ENCODE measurements around the gene ADA. TPM values are rescaled to one million over a fixed set of nuclear protein-coding genes. Genes with fewer than 3 reads are reported as not detected.
A peak's percentile ranks its signal among the peaks of the same experiment; 100 is the strongest.

Gene ADA
- total RNA-seq, 1 donor from 2014 or later: 177 TPM

GRCh38 chr20:44648579-44648978, 2.9 kb downstream of the ADA start:
- Mint-ChIP-seq H3K27me3 (ENCODE audit: unreplicated experiment) (no peaks in the 10 kb centered on the region), H3K36me3 (ENCODE audit: unreplicated experiment) (no peaks in the 10 kb centered on the region), H3K27ac (ENCODE audit: unreplicated experiment) (peak overlapping the region; percentile 87), H3K4me1 (ENCODE audit: unreplicated experiment) (peaks cover 78% of the 10 kb centered on the region), H3K9me3 (ENCODE audit: unreplicated experiment) (no peaks in the 10 kb centered on the region), H3K4me3 (ENCODE audit: unreplicated experiment) (peak overlapping the region; percentile 82)
- DNase-seq (ENCODE audit: extremely low spot score, unreplicated experiment): no peak
- no peak for TF ChIP-seq CTCF (IDR thresholded peaks at IDR 0.05)

- peak overlapping the region; percentile 87 for H3K27ac Mint-ChIP-seq (ENCODE audit: unreplicated experiment)
- H3K9me3 Mint-ChIP-seq (ENCODE audit: unreplicated experiment): no peaks in the 10 kb centered on the region
- peaks cover 78% of the 10 kb centered on the region for H3K4me1 Mint-ChIP-seq (ENCODE audit: unreplicated experiment)
- H3K27me3 Mint-ChIP-seq (ENCODE audit: unreplicated experiment): no peaks in the 10 kb centered on the region
- H3K4me3 Mint-ChIP-seq (ENCODE audit: unreplicated experiment): no peak overlapping the region
- no peak for DNase-seq (ENCODE audit: extremely low spot score, unreplicated experiment)
- TF ChIP-seq CTCF (IDR thresholded peaks at IDR 0.05): no peak
- no peaks in the 10 kb centered on the region for H3K36me3 Mint-ChIP-seq (ENCODE audit: unreplicated experiment)
Measured at GRCh38 chr20:44648068-44648467, 3.4 kb downstream of the ADA start.

- Mint-ChIP-seq H3K36me3 (ENCODE audit: unreplicated experiment) (no peaks in the 10 kb centered on the region), H3K9me3 (ENCODE audit: unreplicated experiment) (no peaks in the 10 kb centered on the region), H3K4me1 (ENCODE audit: unreplicated experiment) (peaks cover 84% of the 10 kb centered on the region), H3K4me3 (ENCODE audit: unreplicated experiment) (peak overlapping the region; percentile 44), H3K27me3 (ENCODE audit: unreplicated experiment) (no peaks in the 10 kb centered on the region), H3K27ac (ENCODE audit: unreplicated experiment) (peak overlapping the region; percentile 87)
- DNase-seq (ENCODE audit: extremely low spot score, unreplicated experiment): no peak
- TF ChIP-seq CTCF (IDR thresholded peaks at IDR 0.05): no peak
Measured at GRCh38 chr20:44646641-44647274, 4.7 kb downstream of the ADA start.

- peaks cover 87% of the 10 kb centered on the region for H3K4me1 Mint-ChIP-seq (ENCODE audit: unreplicated experiment)
- no peaks in the 10 kb centered on the region for H3K27me3 Mint-ChIP-seq (ENCODE audit: unreplicated experiment)
- peak overlapping the region; percentile 16 for H3K4me3 Mint-ChIP-seq (ENCODE audit: unreplicated experiment)
- peak overlapping the region; percentile 87 for H3K27ac Mint-ChIP-seq (ENCODE audit: unreplicated experiment)
- H3K9me3 Mint-ChIP-seq (ENCODE audit: unreplicated experiment): no peaks in the 10 kb centered on the region
- H3K36me3 Mint-ChIP-seq (ENCODE audit: unreplicated experiment): peaks cover 5% of the 10 kb centered on the region
- no peak for DNase-seq (ENCODE audit: extremely low spot score, unreplicated experiment)
- no peak for TF ChIP-seq CTCF (IDR thresholded peaks at IDR 0.05)
Measured at GRCh38 chr20:44646023-44646640, 5.4 kb downstream of the ADA start.

- Mint-ChIP-seq H3K9me3 (ENCODE audit: unreplicated experiment) (no peaks in the 10 kb centered on the region), H3K4me1 (ENCODE audit: unreplicated experiment) (peaks cover 80% of the 10 kb centered on the region), H3K36me3 (ENCODE audit: unreplicated experiment) (peaks cover 14% of the 10 kb centered on the region), H3K27me3 (ENCODE audit: unreplicated experiment) (no peaks in the 10 kb centered on the region), H3K27ac (ENCODE audit: unreplicated experiment) (peak overlapping the region; percentile 94), H3K4me3 (ENCODE audit: unreplicated experiment) (no peak overlapping the region)
- no peak for DNase-seq (ENCODE audit: extremely low spot score, unreplicated experiment)
- no peak for TF ChIP-seq CTCF (IDR thresholded peaks at IDR 0.05)
Measured at GRCh38 chr20:44644667-44645131, 6.8 kb downstream of the ADA start.
